ENCODE measurements around the gene RPL10. TPM values are rescaled to one million over a fixed set of nuclear protein-coding genes. Genes with fewer than 3 reads are reported as not detected.
A peak's percentile ranks its signal among the peaks of the same experiment; 100 is the strongest.

Gene RPL10
- total and polyA plus RNA-seq, 2 of the 13 experiments (the other 11 are each of a cell fraction or from before 2014, with no cell fraction given) = 2,381 to 4,713 TPM

GRCh38 chrX:154401045-154401799 lies 3.0 kb downstream of the RPL10 start (continued):
- TF ChIP-seq CSRNP2 (CRISPR knock-in tag; conservative IDR thresholded peaks at IDR 0.05; ENCODE audit: low read depth) = no peak
- no peak for TF ChIP-seq SRSF1 (optimal IDR thresholded peaks at IDR 0.05; ENCODE audit: low read depth, low read length)
- TF ChIP-seq KDM6A (CRISPR knock-in tag; IDR thresholded peaks at IDR 0.05; ENCODE audit: low read depth) = no peak
- peak; percentile 26; the same call in 1 of the 2 replicates for TF ChIP-seq ZFP91 (CRISPR knock-in tag; IDR thresholded peaks at IDR 0.05; ENCODE audit: borderline replicate concordance)
- 0 out of 4 replicates have a peak, but pooled peaks of 1 of the 2 experiments have one; percentile 17 for TF ChIP-seq HMGXB4 (CRISPR knock-in tag; IDR thresholded peaks at IDR 0.05; ENCODE audit: borderline replicate concordance in 1 of 2, low read depth in 1 of 2)
- TF ChIP-seq ZNF362 (CRISPR knock-in tag; IDR thresholded peaks at IDR 0.05; ENCODE audit: borderline replicate concordance) = no peak
- TF ChIP-seq ZNF792 (CRISPR knock-in tag; IDR thresholded peaks at IDR 0.05) = peak; percentile 77; the same call in 1 of the 2 replicates
- TF ChIP-seq GLI4 (CRISPR knock-in tag; IDR thresholded peaks at IDR 0.05; ENCODE audit: borderline replicate concordance) = no peak
- no peak for TF ChIP-seq SIN3B (IDR thresholded peaks at IDR 0.05; ENCODE audit: low read length)
- no peak for TF ChIP-seq ZNF136 (CRISPR knock-in tag; IDR thresholded peaks at IDR 0.05; ENCODE audit: low read depth)
- no peak for TF ChIP-seq ONECUT2 (CRISPR knock-in tag; IDR thresholded peaks at IDR 0.05)
- peak; percentile 70 for TF ChIP-seq PHF5A (CRISPR knock-in tag; IDR thresholded peaks at IDR 0.05; ENCODE audit: low read depth, unreplicated experiment)
- TF ChIP-seq ZBTB34 (CRISPR knock-in tag; IDR thresholded peaks at IDR 0.05) = no peak
- peak; percentile 65 for TF ChIP-seq BHLHE40 (IDR thresholded peaks at IDR 0.05; ENCODE audit: low read length)
- TF ChIP-seq ZNF275 (CRISPR knock-in tag; IDR thresholded peaks at IDR 0.05; ENCODE audit: borderline replicate concordance) = no peak
- no peak for TF ChIP-seq ZBTB14 (CRISPR knock-in tag; IDR thresholded peaks at IDR 0.05)
- TF ChIP-seq RARG (CRISPR knock-in tag; IDR thresholded peaks at IDR 0.05; ENCODE audit: low read depth) = no peak
- TF ChIP-seq NCOA1 (CRISPR knock-in tag; IDR thresholded peaks at IDR 0.05) = no peak

Data from HepG2 (cell line).